Femur (tissue), 1 donor: ENCODE measurements around the gene FCHSD2.
"Not testable (repeated sequence)": the region's sequence is repeated elsewhere in the genome, so short reads cannot be mapped to it uniquely, and the experiment has no call there.

Experiments
- DNase-seq: peaks from one replicate; pipeline ENCODE4 v3.0.0-alpha.2; 2017

FCHSD2 gene

DNA sequence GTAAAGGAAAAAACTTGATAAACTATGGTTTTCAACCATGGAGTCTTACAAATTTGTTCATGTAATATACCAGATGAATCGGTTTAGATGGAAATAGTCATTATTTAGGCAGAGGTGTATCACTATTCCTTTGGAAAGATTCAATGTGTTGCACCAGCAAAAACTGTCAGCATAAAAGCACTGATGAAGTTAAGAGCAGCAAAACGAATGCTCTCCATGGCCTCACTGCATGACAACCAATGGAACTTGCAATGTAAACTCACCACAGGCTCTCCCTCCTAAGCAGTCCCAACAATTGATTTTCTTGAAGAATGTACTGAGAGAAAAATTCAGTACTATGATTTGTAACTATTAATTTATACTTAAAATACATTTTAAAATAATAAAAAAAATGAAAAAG lies 139.9 kb downstream of the FCHSD2 start:
- no peak for DNase-seq

DNA sequence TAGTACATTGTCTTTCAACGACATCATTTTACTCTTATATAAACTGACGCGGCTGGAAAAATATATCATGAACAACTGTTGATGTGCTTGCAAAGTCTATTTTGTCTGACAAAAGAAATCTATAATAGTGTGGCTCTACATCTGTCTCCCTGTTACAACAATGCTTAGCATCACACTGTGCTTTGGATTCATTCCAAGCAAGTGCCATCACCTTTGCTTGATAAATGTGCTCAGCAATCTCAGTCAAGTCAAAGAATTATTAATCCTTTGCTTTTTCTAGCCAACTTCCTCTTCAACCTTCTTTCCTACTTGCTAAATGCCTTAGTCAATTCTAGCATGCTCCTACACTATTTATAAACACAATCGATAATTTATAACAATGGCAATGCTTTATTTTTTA lies 140.5 kb downstream of the FCHSD2 start:
- no peak for DNase-seq

DNA sequence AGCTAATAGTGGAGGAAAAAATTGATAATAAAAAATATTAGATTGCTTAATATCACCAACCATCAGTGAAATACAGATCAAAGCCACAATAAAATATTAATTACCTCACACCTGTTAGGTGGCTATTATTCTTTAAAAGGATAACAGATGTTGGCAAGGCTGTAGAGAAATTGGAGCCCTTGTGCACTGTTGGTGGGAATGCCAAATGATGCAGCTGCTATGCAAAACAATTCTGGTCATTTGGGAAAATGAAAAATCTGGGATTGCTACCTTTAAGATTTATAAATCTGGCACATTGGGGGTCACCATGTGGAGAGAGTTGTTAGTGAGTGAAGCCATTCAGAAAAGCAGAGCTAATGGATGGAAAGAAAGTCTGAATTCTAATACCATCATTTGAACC lies 143.4 kb downstream of the FCHSD2 start:
- DNase-seq: no peak

DNA sequence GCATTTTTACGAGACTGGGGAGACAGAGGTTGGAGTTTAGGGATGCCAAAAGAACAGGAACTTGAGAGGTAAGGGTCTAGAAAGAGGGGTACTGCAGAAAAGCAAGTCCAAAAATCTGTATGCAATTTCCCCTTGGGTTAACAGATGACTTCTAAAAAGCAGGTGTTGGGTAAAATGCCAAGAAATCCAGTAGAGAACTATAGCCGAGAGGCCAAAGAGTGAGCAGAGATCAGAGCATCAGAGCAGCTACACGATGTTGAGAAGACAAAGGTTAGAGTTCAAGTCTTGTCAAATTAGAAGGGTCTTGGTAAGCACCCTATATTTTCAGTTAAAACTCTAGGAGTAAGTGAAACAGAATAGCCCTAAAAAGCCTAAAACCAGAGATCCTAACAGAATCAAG lies 145.2 kb downstream of the FCHSD2 start:
- DNase-seq: no peak

GRCh38 chr11:72989727-72990126 lies 152.4 kb downstream of the FCHSD2 start:
- DNase-seq: no peak

DNA sequence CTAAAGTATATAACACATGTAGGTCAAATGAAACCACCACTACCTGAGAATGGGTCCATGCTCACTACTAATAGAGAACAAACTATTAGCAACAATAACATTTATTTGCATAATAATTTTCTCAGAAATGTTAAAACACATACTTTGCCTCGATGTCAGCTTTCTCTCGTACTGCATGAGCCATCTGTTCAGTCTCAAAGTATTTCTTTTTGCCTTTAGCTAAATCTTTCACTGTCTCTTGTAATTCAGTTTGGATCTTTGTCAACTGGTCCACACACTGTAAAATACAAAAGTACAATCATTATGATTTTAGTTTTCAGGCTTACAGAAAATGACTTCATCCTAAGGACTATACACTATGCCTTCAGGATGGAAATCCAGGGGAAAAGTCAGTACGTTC lies 153.3 kb downstream of the FCHSD2 start:
- DNase-seq: no peak

DNA sequence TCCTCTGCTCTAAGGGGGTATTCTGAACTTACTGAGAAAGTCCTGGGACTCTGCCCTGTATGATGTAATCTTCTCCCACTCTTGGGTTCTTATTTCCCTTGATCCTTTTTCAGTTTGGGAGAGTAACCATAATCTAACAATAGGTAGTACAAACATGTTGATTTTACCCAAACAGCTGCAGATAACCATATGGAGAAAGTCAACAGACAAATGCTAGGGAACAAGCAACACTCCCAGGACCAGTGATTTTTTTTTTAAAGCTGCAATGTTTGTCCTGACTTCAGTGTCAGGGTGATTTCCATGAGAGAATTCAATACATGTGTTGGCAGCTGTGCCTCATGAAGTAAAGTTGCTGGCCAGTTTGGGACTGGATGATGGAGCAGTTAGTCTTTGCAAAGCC lies 156.5 kb downstream of the FCHSD2 start:
- DNase-seq: no peak

DNA sequence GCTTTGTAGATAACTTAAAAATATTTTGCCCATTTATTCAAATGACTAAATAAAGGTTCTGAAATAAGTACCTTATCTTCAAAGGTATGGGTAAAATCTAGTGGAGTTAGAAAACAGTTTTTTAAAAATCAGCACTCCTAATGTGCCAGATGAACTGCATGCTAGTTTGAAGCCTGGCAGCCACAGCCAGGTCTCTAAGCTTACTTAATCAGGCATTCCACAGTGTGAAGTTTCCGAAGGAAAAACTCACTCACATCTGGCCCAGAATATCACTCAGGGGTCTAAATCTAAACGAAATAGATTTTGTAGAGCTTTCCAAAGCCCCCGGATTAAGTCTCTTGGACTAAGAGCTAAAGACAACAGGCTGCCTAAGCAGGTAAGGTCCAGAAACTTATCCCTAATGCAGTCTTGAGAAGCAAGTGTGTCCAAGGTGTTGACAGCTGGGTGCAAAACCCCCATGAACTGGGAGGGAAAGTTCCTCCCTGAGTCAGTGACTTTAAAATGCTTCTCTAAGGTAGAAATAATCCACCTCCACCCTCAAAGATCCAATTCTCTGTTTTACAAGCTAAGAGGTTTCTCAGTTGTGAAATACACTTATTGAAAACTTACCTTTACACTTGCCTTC lies 157.6 kb downstream of the FCHSD2 start:
- peak; percentile 29 for DNase-seq

GRCh38 chr11:72983560-72983959 lies 158.6 kb downstream of the FCHSD2 start:
- no peak for DNase-seq

DNA sequence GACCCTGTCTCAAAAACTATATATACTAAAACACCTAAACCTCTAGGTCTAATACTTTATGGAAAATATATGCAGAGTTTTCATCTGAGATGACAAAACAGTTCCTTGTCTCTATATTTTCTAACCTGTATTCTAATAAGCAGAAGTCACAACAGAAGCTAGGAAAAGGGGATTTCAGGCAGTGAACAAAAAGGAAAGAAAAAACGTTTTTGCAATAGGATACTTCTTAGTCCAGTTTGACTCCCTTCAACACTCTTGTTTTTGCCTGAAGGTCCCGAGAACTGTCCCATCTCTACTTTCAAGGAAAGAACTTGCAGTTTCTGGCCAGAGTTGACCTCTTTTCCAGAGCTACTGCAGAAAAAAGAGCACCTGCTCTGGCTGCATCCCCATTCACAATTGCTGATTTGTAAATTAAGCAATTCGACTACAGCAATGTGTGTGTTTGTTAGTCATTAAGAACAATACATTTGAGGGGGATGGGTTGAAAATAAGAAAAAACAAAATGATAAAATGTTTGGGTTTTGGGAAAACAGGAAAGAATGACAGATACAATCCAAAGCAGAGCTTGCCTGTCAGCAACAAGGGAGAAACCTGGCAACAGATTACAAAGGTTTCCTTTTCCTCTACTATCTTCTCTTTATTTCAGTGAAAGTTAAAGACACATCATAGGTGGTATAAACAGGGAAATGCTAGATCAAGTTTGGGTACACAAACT lies 160.0 kb downstream of the FCHSD2 start:
- DNase-seq: no peak

- DNase-seq: no peak
Observed at GRCh38 chr11:72981080-72981479, 161.0 kb downstream of the FCHSD2 start.

GRCh38 chr11:72977782-72978181 lies 164.3 kb downstream of the FCHSD2 start:
- not testable (repeated sequence) for DNase-seq

- DNase-seq: not testable (repeated sequence)
Observed at GRCh38 chr11:72976522-72976892, 165.6 kb downstream of the FCHSD2 start.

- DNase-seq: no peak
Observed at GRCh38 chr11:72975778-72976521, 166.2 kb downstream of the FCHSD2 start.

- no peak for DNase-seq
Observed at GRCh38 chr11:72974487-72975205, 167.5 kb downstream of the FCHSD2 start.

GRCh38 chr11:72972496-72973128 lies 169.5 kb downstream of the FCHSD2 start:
- no peak for DNase-seq

- DNase-seq: no peak
Observed at GRCh38 chr11:72971192-72971967, 170.7 kb downstream of the FCHSD2 start.

- no peak for DNase-seq
Observed at GRCh38 chr11:72970557-72971118, 171.5 kb downstream of the FCHSD2 start.

DNA sequence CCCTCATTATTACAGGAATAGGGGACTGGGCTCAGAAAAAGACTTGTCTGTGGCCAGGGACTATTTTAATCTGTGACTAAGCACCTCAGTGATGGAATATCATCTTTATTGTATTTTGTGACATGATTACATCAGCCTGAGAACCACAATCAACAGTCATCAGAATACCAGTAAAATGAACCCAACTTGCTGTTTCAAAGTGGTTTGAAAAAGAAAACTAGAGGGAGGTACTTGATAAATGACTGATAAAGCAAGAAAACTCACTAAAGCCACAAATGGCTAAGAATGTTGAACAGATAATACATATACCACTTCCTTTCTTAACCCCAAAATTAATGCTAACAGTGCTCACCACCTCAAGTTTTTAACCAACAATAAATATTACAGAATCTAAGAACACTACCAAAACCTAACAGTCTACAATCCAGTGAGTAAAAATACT lies 172.2 kb downstream of the FCHSD2 start:
- no peak for DNase-seq

- DNase-seq: no peak
Observed at GRCh38 chr11:72968390-72968789, 173.7 kb downstream of the FCHSD2 start.

DNA sequence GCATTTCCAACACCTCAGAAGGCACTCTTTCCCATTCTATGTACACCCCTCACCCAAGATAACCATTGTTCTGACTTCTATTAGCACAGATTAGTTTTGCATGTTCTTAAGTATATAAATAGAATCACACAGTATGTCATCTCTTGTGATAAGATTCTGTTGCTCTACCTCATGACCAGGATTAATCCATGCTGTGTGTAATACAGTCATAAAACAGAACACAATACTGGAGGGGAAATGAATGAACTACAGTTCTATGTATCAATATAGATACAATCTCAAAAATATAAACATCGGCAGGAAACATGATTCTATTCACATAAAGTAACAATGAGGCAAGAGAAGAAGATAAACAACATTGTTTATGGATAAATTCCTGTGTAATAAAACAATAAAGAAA lies 176.4 kb downstream of the FCHSD2 start:
- no peak for DNase-seq

DNA sequence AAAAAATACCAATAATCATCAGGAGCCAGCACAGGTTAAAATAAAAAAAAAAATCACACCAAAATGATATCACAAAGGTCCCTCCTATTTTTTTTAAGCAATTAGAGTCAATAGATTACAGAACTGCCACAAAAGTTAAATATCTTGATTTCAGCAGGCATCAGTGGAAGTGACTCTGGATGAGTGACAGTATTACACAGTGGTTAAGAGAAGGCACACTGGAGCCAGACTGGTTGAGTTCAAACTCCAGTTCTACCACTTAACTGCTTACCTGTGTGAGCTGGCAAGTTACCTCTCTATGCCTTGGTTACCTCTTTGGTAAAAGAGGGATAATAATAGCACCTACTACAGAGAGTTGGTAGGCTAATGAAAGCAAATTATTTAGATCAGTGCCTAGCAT lies 179.4 kb downstream of the FCHSD2 start:
- no peak for DNase-seq
